Liver (tissue), 9 donors: ENCODE measurements around the gene NAA50. TPM values are rescaled to one million over a fixed set of nuclear protein-coding genes. Genes with fewer than 3 reads are reported as not detected.

Experiments used
- DNase-seq: peaks from one replicate; pipeline ENCODE4 v3.0.0-alpha.2; 2017; ENCODE audit warnings: low spot score
- H3K27ac ChIP-seq, 2 donors: one replicate each; pipeline ENCODE4 v1.7.0; 2013; ENCODE audit warnings: inconsistent platforms in 2 of 2, low read length in 2 of 2, control low read depth in 1 of 2, low read depth in 1 of 2, mild to moderate bottlenecking in 1 of 2
- H3K27me3 ChIP-seq, 4 donors: one replicate each; pipeline versions ENCODE4 v1.6.1 to v1.7.0; 2013; ENCODE audit warnings: low read length in 3 of 4, inconsistent platforms in 1 of 4, mild to moderate bottlenecking in 1 of 4, moderate library complexity in 1 of 4; ENCODE audit not compliant: control insufficient read depth in 4 of 4, insufficient read depth in 4 of 4
- H3K36me3 ChIP-seq, 4 donors: one replicate each; pipeline versions ENCODE4 v1.6.1 to v1.7.0; 2013; ENCODE audit warnings: low read length in 3 of 4, mild to moderate bottlenecking in 3 of 4, low read depth in 1 of 4, moderate library complexity in 1 of 4; ENCODE audit not compliant: control insufficient read depth in 4 of 4, insufficient read depth in 3 of 4
- H3K4me1 ChIP-seq, 4 donors: one replicate each; pipeline versions ENCODE4 v1.6.1 to v1.7.0; 2013; ENCODE audit warnings: low read length in 3 of 4, mild to moderate bottlenecking in 3 of 4, moderate library complexity in 1 of 4; ENCODE audit not compliant: control insufficient read depth in 4 of 4, insufficient read depth in 4 of 4
- H3K4me3 ChIP-seq, 3 donors: one replicate each; pipeline versions ENCODE4 v1.6.1 to v1.7.0; 2013; ENCODE audit warnings: low read length in 3 of 3, control low read depth in 1 of 3, low read depth in 1 of 3, mild to moderate bottlenecking in 1 of 3
- H3K9ac ChIP-seq, 2 donors: one replicate each; pipeline ENCODE4 v1.7.0; 2013; ENCODE audit warnings: low read length in 2 of 2, mild to moderate bottlenecking in 2 of 2, moderate library complexity in 2 of 2, control low read depth in 1 of 2, low read depth in 1 of 2
- H3K9me3 ChIP-seq, 4 donors: one replicate each; pipeline versions ENCODE4 v1.6.1 to v1.7.0; 2013; ENCODE audit warnings: low read length in 3 of 4; ENCODE audit not compliant: control insufficient read depth in 4 of 4
- EGR1 ChIP-seq, 2 donors: IDR thresholded peaks; 2 replicates each; pipeline ENCODE4 v1.6.1; 2016 to 2018; ENCODE audit warnings: antibody characterized with exemption in 2 of 2, low read depth in 2 of 2
- FOXA1 ChIP-seq: IDR thresholded peaks from 2 replicates; pipeline ENCODE4 v1.6.1; 2016; ENCODE audit warnings: antibody characterized with exemption
- FOXA2 ChIP-seq: IDR thresholded peaks from 2 replicates; pipeline ENCODE4 v1.6.1; 2016; ENCODE audit warnings: antibody characterized with exemption
- HNF4A ChIP-seq, 2 donors: conservative IDR thresholded peaks; 2 replicates each; pipeline ENCODE4 v1.6.1; 2016; ENCODE audit warnings: antibody characterized with exemption in 2 of 2, mild to moderate bottlenecking in 2 of 2
- HNF4G ChIP-seq: IDR thresholded peaks from 2 replicates; pipeline ENCODE4 v1.6.1; 2016; ENCODE audit warnings: antibody characterized with exemption
- JUND ChIP-seq, 2 donors: IDR thresholded peaks; 2 replicates each; pipeline ENCODE4 v1.6.1; 2016; ENCODE audit warnings: antibody characterized with exemption in 2 of 2
- NR2F2 ChIP-seq: IDR thresholded peaks from 2 replicates; pipeline ENCODE4 v1.6.1; 2016; ENCODE audit warnings: antibody characterized with exemption
- RAD21 ChIP-seq, 2 donors: IDR thresholded peaks; 2 replicates each; pipeline ENCODE4 v1.6.1; 2016; ENCODE audit warnings: antibody characterized with exemption in 2 of 2, mild to moderate bottlenecking in 2 of 2
- RXRA ChIP-seq, 2 donors: IDR thresholded peaks; 2 replicates each; pipeline ENCODE4 v1.6.1; 2017 to 2018; ENCODE audit warnings: antibody characterized with exemption in 2 of 2, mild to moderate bottlenecking in 1 of 2
- SP1 ChIP-seq: IDR thresholded peaks from 2 replicates; pipeline ENCODE4 v1.6.1; 2018; ENCODE audit warnings: antibody characterized with exemption, mild to moderate bottlenecking
- YY1 ChIP-seq: IDR thresholded peaks from 2 replicates; pipeline ENCODE4 v1.6.1; 2016; ENCODE audit warnings: antibody characterized with exemption, mild to moderate bottlenecking
- WGBS: extraction: QIAGEN DNeasy Blood & Tissue Kit; methylation state at CpG from one replicate; pipeline ENCODE4 v1.1.7; 2013; 5-methylcytosine and 5-hydroxymethylcytosine counted together
- polyA plus RNA-seq, 2 donors: library from polyadenylated mRNA; stranded (reverse) in 1 of 2; unstranded in 1 of 2; fragments of 200-250 nt in 1 of 2; fragments of >200 nt in 1 of 2; fragmentation: Nextera tagmentation in 1 of 2; extraction: Ambion mirVana in 1 of 2; gene quantifications; one replicate each; pipeline versions ENCODE4 v1.2.1 to v1.2.3, GENCODE V29; 2013 to 2015
- total RNA-seq, 2 donors: library from RNA; depleted of rRNA; stranded (reverse); fragments of >200 nt; gene quantifications; one replicate each; pipeline ENCODE4 v1.2.3, GENCODE V29; 2014
- TF ChIP-seq, protein P1 (sequence below): fragments of 150-350 bp; IDR thresholded peaks from 2 replicates; pipeline ENCODE4 v1.5.1; 2017; ENCODE audit warnings: improper control_type of control experiment, low read depth, low read length; ENCODE audit not compliant: missing input control
- TF ChIP-seq, protein P2 (sequence below): IDR thresholded peaks from 2 replicates; pipeline ENCODE4 v1.6.1; 2016; ENCODE audit warnings: antibody characterized with exemption
- TF ChIP-seq, protein P3 (sequence below): IDR thresholded peaks from 2 replicates; pipeline ENCODE4 v1.6.1; 2016; ENCODE audit warnings: antibody characterized with exemption
- donor health status: healthy.
- donor health status: healthy.
- donor health status: healthy.
- donor health status: healthy.
- donor health status: healthy.

Gene NAA50
- total and polyA plus RNA-seq, 4 donors, result 37.3 to 162 (median 73.9) TPM

DNA sequence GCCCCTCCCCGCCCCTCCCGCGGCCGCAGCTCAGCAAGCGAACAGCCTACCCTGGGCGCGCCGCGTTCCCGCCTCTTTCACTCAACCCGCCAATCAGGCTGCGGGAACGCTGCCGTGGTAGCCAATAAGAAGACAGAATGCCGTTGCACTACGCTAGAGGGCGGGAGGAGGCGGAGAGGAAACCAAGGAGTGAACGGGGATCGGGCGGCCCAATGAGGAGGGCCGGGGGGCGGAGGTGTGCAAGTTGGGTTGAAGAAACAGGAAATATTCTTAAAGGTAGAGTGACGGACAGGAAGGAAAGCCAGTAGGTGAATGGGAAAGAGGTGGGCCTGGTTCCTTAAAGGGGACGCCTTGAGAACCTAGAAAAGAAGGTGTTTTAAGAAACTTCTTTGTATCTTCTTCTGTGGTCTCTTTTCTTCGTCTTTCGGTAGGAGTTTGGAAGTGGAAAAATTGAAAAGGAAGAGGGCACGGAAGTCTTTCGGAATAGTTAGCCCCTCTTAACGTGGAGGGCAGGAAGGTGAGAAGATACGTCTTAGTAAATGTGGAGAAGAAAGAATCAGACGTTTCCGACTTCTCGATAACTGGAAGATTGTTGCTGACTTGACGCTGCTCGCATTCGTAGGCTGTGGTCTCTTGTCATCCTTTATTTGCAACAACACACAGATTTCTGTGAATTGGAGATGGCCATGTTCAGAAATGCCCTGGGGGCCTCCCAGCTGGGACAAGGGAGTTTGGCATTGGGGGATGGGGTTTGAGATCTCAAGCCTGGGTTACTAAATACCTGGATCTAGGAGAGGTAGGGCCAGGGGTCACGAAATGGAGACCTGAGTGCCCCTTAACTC lies 49.2 kb downstream of the NAA50 start (continued):
- TF ChIP-seq, protein P1, sequence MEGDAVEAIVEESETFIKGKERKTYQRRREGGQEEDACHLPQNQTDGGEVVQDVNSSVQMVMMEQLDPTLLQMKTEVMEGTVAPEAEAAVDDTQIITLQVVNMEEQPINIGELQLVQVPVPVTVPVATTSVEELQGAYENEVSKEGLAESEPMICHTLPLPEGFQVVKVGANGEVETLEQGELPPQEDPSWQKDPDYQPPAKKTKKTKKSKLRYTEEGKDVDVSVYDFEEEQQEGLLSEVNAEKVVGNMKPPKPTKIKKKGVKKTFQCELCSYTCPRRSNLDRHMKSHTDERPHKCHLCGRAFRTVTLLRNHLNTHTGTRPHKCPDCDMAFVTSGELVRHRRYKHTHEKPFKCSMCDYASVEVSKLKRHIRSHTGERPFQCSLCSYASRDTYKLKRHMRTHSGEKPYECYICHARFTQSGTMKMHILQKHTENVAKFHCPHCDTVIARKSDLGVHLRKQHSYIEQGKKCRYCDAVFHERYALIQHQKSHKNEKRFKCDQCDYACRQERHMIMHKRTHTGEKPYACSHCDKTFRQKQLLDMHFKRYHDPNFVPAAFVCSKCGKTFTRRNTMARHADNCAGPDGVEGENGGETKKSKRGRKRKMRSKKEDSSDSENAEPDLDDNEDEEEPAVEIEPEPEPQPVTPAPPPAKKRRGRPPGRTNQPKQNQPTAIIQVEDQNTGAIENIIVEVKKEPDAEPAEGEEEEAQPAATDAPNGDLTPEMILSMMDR, result peak; percentile 33
- peak; percentile 93 for TF ChIP-seq SP1

GRCh38 chr3:113695786-113696645 lies 50.0 kb downstream of the NAA50 start, which contains the start of gene USF3:
Gene USF3, minus strand, starts transcription at chr3:113696642. Its CDS starts 21,764 bp downstream, at chr3:113674878.
- TF ChIP-seq FOXA2, result no peak
- no peak for TF ChIP-seq NR2F2
- peak; percentile 24 to 55 for TF ChIP-seq EGR1 (IDR thresholded peaks at IDR 0.05; ENCODE audit: low read depth in 2 of 2)
- TF ChIP-seq RAD21 (IDR thresholded peaks at IDR 0.05), result no peak
- TF ChIP-seq HNF4G, result no peak
- no peak for TF ChIP-seq YY1
- TF ChIP-seq HNF4A (conservative IDR thresholded peaks at IDR 0.05), result peak in 1 of 2 donors; percentile 8
- no peak for TF ChIP-seq JUND (IDR thresholded peaks at IDR 0.05)
- TF ChIP-seq, protein P1, result no peak
- TF ChIP-seq SP1, result peak; percentile 8
- Histone ChIP-seq H3K27ac (peak within 1 kb of the TSS; percentile 90 to 96), H3K4me1 (peaks cover 7 to 41% (median 36%) of the 10 kb centered on the region in 4 donors), H3K4me3 (peak within 1 kb of the TSS; percentile 92 to 98 (median 97)), H3K9ac (peak within 1 kb of the TSS; percentile 69 to 99), H3K36me3 (no peaks in the 10 kb centered on the region), H3K9me3 (no peaks in the 10 kb centered on the region), H3K27me3 (no peaks in the 10 kb centered on the region)
- peak; percentile 85 for DNase-seq
- under 1% methylated on average over 75 of the region's 75 CpGs for WGBS

GRCh38 chr3:113695431-113695785 lies 50.6 kb downstream of the NAA50 start:
- Histone ChIP-seq H3K4me1 (peaks cover 8 to 47% (median 40%) of the 10 kb centered on the region in 4 donors), H3K9me3 (no peaks in the 10 kb centered on the region), H3K36me3 (no peaks in the 10 kb centered on the region), H3K9ac (peak overlapping the region; percentile 13 to 96), H3K27ac (peak overlapping the region; percentile 88 to 96), H3K4me3 (peak overlapping the region; percentile 81 to 98 (median 97)), H3K27me3 (no peaks in the 10 kb centered on the region)
- 7% methylated on average over 8 of the region's 8 CpGs for WGBS
- DNase-seq, result no peak
- TF ChIP-seq RXRA (IDR thresholded peaks at IDR 0.05), result no peak
- TF ChIP-seq, protein P2, sequence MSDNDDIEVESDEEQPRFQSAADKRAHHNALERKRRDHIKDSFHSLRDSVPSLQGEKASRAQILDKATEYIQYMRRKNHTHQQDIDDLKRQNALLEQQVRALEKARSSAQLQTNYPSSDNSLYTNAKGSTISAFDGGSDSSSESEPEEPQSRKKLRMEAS, result no peak
- TF ChIP-seq, protein P3, sequence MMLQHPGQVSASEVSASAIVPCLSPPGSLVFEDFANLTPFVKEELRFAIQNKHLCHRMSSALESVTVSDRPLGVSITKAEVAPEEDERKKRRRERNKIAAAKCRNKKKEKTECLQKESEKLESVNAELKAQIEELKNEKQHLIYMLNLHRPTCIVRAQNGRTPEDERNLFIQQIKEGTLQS, result no peak
- no peak for TF ChIP-seq FOXA1
- TF ChIP-seq YY1, result peak; percentile 28
